Peyer's patch (tissue), 4 donors: Measurements from ENCODE around the gene COL16A1. TPM values are rescaled to one million over a fixed set of nuclear protein-coding genes. Genes with fewer than 3 reads are reported as not detected.

Experiments used
- DNase-seq, 3 donors: peaks; one replicate each; pipeline ENCODE4 v3.0.0-alpha.2; 2017 to 2019
- H3K27ac ChIP-seq, 4 donors: fragments of 200-600 bp; sonication (generic); one replicate each; pipeline ENCODE4 v1.5.1; 2016 to 2019
- H3K27me3 ChIP-seq, 2 donors: fragments of 200-600 bp; sonication (generic); one replicate each; pipeline ENCODE4 v1.5.1; 2019
- H3K36me3 ChIP-seq, 3 donors: fragments of 200-600 bp; sonication (generic); one replicate each; pipeline ENCODE4 v1.5.1; 2016 to 2019
- H3K4me1 ChIP-seq, 4 donors: fragments of 200-600 bp; sonication (generic); one replicate each; pipeline ENCODE4 v1.5.1; 2016 to 2019
- H3K4me3 ChIP-seq, 4 donors: fragments of 200-600 bp; sonication (generic); 1 replicate in 3 of 4; 2 replicates in 1 of 4; pipeline ENCODE4 v1.5.1; 2016 to 2019; ENCODE audit warnings: mild to moderate bottlenecking in 1 of 4
- H3K9me3 ChIP-seq, 4 donors: fragments of 200-600 bp; sonication (generic); one replicate each; pipeline ENCODE4 v1.5.1; 2016 to 2019; ENCODE audit warnings: mild to moderate bottlenecking in 1 of 4
- POLR2A ChIP-seq, 2 donors: fragments of 450-650 bp; IDR thresholded peaks; one replicate each; pipeline ENCODE4 v1.5.1; 2017; ENCODE audit warnings: antibody characterized with exemption in 2 of 2, mild to moderate bottlenecking in 2 of 2, moderate library complexity in 2 of 2
- total RNA-seq, 4 donors: library from RNA; depleted of rRNA; stranded (reverse); fragments of >200 nt; gene quantifications; one replicate each; pipeline ENCODE4 v1.1.0, GENCODE V29; 2016
- TF ChIP-seq, protein P1 (sequence below), 6 experiments: fragments of 450-650 bp in 4 of 6; fragments of 200-600 bp in 2 of 6; sonication (generic) in 1 of 6; IDR thresholded peaks; one replicate each; pipeline ENCODE4 v1.5.1; 2017 to 2019; ENCODE audit warnings: antibody characterized with exemption in 6 of 6, mild to moderate bottlenecking in 3 of 6, moderate library complexity in 1 of 6

Gene COL16A1
- total RNA-seq, 4 donors from 2014 or later: 18.2 to 201 (median 58.3) TPM

DNA sequence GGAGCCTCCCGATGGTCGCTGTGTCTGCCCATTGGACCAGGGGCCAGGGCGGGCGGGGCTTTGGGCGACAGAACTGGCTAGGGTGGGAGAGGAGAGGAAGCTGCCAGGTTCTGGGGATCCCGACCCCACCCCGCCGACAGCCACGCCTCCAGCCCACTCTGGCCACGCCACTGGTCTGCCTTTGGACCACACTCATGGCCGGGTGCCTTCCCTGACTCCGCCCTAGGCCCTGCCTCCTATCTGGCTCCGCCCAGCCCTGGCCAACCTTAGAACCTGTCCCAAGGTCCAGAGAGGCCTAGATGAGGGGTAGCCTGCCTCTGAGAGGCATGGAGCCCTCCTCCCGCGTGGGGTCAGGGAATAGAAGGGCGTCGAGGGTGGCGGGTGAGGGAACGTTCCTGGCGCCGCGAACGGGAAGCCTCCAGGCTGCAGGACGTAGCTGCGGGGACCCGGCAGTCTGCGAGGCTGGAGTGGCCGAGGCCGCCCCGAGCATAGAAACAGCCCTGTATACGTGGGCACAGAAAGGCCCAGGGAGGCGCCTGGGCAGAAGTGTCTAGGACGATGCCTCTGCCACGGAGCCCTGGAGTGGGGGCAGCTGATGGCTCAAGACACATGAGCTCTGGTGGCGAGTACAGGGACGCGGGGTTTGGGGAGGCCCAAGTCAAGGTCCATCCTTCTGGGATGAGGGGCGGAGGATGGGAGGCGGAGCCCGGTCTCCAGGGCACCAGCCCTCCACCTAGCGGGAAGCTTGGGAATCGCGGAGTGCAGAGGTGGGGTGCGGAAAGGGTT lies 11.5 kb upstream of the COL16A1 start:
- Histone ChIP-seq H3K4me3 (peak overlapping the region; percentile 32 to 56 (median 45)), H3K4me1 (peaks cover 0 to 18% (median 16%) of the 10 kb centered on the region in 4 donors)
- TF ChIP-seq, protein P1, sequence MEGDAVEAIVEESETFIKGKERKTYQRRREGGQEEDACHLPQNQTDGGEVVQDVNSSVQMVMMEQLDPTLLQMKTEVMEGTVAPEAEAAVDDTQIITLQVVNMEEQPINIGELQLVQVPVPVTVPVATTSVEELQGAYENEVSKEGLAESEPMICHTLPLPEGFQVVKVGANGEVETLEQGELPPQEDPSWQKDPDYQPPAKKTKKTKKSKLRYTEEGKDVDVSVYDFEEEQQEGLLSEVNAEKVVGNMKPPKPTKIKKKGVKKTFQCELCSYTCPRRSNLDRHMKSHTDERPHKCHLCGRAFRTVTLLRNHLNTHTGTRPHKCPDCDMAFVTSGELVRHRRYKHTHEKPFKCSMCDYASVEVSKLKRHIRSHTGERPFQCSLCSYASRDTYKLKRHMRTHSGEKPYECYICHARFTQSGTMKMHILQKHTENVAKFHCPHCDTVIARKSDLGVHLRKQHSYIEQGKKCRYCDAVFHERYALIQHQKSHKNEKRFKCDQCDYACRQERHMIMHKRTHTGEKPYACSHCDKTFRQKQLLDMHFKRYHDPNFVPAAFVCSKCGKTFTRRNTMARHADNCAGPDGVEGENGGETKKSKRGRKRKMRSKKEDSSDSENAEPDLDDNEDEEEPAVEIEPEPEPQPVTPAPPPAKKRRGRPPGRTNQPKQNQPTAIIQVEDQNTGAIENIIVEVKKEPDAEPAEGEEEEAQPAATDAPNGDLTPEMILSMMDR (IDR thresholded peaks at IDR 0.05): peak; percentile 30 to 87 (median 76)
- TF ChIP-seq POLR2A (IDR thresholded peaks at IDR 0.05): peak; percentile 89 to 95

DNA sequence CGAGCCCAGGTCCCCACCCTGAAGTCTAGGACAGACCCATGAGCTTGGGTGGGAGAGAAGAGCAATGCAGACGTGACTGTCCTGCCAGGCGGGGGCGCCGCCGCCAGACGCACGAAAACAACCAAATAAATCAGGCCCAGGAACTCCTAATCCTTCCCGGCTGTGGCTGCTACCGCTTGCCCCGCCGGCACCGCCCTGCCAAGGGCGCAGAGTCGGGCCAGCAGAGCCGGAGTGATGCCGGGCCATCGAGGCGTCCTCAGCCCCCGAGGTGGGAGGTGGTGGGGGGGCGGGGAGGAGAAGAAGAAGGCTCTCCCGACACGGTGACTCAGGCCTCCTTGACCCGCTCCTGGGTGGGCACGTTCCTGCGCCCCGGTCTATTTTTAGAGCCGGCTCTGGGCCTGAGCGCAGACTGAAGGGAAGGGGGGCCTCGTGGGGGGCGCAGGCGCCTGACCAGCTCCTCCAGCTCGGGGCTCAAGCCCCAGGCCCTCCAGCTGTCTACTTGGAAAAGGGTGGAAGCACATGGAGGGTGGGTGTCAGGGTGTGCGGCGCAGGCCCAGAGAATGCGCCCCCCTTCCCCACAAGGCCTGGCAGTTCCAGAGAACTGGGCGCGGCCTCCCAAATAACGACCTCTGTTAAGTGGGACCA lies 10.7 kb upstream of the COL16A1 start:
- no peaks in the 10 kb centered on the region for H3K36me3 ChIP-seq
- H3K9me3 ChIP-seq: no peaks in the 10 kb centered on the region
- peak; percentile 30 to 79 (median 72) for DNase-seq
- no peaks in the 10 kb centered on the region for H3K27me3 ChIP-seq
- H3K4me3 ChIP-seq: peak overlapping the region; percentile 32 to 56 (median 45)
- TF ChIP-seq, protein P1 (IDR thresholded peaks at IDR 0.05): peak in 4 of 6 experiments; percentile 35 to 56 (median 40)
- no peak for TF ChIP-seq POLR2A (IDR thresholded peaks at IDR 0.05)
- peak overlapping the region; percentile 57 to 95 (median 87) for H3K27ac ChIP-seq
- peaks cover 0 to 18% (median 16%) of the 10 kb centered on the region in 4 donors for H3K4me1 ChIP-seq

More for the DNA sequence above, 11.5 kb upstream of the COL16A1 start:
- Histone ChIP-seq H3K27me3 (no peaks in the 10 kb centered on the region), H3K36me3 (no peaks in the 10 kb centered on the region), H3K9me3 (no peaks in the 10 kb centered on the region), H3K27ac (peak overlapping the region; percentile 57 to 95 (median 87))
- peak; percentile 66 to 96 (median 95) for DNase-seq

DNA sequence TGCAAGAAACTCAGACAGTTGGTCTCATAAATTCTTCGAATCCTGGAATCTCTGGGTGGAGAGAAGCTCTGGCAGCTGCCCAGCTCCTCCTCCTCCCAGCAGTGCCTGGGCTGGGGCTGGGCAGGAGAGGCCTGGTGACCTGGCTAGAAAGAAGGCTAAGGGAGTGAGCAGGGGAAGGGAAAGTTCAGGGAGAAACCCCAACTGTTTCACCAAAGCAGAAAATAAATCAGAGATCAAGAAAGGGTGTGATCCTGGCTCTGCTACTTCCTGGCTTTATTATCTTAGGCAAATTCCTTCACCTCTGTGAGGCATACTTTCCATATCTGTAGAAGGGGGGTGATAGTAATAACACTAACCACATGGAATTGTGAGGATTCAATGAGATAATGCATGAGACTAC lies 8.8 kb upstream of the COL16A1 start:
- H3K27ac ChIP-seq: peak overlapping the region in 2 of 4 donors; percentile 21 to 39
- TF ChIP-seq, protein P1 (IDR thresholded peaks at IDR 0.05): no peak
- TF ChIP-seq POLR2A (IDR thresholded peaks at IDR 0.05): no peak
- no peaks in the 10 kb centered on the region for H3K27me3 ChIP-seq

DNA sequence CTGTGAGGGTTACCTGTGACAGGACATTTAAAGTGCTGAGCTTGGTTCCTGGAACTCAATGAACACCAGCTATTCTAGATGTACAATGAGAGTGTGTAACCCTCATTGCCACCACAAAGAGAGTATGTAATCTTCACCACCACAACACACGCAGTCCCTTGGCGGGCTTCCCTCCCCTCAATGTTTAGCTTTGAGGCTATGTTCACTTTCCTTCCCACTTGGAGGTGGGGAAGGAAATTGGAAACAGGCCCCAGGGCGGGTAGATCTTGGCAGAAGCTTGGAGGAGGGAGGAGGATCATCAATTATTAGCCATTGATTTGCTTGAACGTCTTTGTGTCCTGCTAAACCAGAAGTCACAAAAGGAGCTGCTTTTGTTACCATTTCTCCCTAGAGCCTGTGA lies 8.3 kb upstream of the COL16A1 start:
- H3K27me3 ChIP-seq: no peaks in the 10 kb centered on the region
- H3K4me1 ChIP-seq: peaks cover 0 to 22% (median 16%) of the 10 kb centered on the region in 4 donors
- H3K27ac ChIP-seq: peak overlapping the region in 2 of 4 donors; percentile 21 to 39
- no peaks in the 10 kb centered on the region for H3K36me3 ChIP-seq
- no peak for DNase-seq
- no peaks in the 10 kb centered on the region for H3K9me3 ChIP-seq
- TF ChIP-seq, protein P1 (IDR thresholded peaks at IDR 0.05): no peak
- TF ChIP-seq POLR2A (IDR thresholded peaks at IDR 0.05): no peak
- H3K4me3 ChIP-seq: no peak overlapping the region

More for the DNA sequence above, 8.8 kb upstream of the COL16A1 start:
- no peaks in the 10 kb centered on the region for H3K36me3 ChIP-seq
- H3K4me3 ChIP-seq: no peak overlapping the region
- H3K9me3 ChIP-seq: no peaks in the 10 kb centered on the region
- DNase-seq: no peak
- H3K4me1 ChIP-seq: peaks cover 0 to 20% (median 16%) of the 10 kb centered on the region in 4 donors

DNA sequence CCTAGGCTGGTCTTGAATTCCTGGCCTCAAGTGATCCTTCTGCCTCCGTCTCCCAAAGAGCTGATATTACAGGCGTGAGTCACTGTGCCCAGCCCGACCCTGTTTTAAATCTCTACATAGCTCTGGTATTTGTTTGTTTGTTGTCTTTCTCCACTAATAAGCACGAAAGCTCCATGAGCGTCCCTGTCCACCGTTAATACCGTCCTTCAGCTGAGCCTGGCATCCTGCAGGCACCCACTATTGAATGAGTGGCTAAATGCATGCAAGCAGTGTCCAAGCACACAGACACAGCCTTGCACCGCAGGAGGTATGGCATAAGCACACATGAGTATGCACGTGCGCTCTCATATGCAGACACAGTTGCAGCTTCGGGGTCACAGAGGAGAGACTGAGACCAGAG lies 4.5 kb upstream of the COL16A1 start:
- no peak overlapping the region for H3K4me3 ChIP-seq
- DNase-seq: no peak
- H3K27me3 ChIP-seq: no peaks in the 10 kb centered on the region
- peaks cover 0 to 23% (median 11%) of the 10 kb centered on the region in 4 donors for H3K4me1 ChIP-seq
- H3K27ac ChIP-seq: no peak overlapping the region
- no peaks in the 10 kb centered on the region for H3K36me3 ChIP-seq
- H3K9me3 ChIP-seq: no peaks in the 10 kb centered on the region
- TF ChIP-seq, protein P1 (IDR thresholded peaks at IDR 0.05): no peak
- no peak for TF ChIP-seq POLR2A (IDR thresholded peaks at IDR 0.05)
